Stimulated activated CD8-positive, alpha-beta memory T cell treated with anti-CD3 and anti-CD28 coated beads, Interleukin-7, amount 100 ng/mL, for 48 hours (primary cell): ENCODE results near the gene ZNF582.

Experiments
- DNase-seq, 2 donors: peaks; one replicate each; pipeline ENCODE4 v3.0.0-alpha.2; 2020; ENCODE audit warnings: low read depth in 1 of 2; ENCODE audit errors: extremely low read depth in 1 of 2

The ZNF582 gene

DNA sequence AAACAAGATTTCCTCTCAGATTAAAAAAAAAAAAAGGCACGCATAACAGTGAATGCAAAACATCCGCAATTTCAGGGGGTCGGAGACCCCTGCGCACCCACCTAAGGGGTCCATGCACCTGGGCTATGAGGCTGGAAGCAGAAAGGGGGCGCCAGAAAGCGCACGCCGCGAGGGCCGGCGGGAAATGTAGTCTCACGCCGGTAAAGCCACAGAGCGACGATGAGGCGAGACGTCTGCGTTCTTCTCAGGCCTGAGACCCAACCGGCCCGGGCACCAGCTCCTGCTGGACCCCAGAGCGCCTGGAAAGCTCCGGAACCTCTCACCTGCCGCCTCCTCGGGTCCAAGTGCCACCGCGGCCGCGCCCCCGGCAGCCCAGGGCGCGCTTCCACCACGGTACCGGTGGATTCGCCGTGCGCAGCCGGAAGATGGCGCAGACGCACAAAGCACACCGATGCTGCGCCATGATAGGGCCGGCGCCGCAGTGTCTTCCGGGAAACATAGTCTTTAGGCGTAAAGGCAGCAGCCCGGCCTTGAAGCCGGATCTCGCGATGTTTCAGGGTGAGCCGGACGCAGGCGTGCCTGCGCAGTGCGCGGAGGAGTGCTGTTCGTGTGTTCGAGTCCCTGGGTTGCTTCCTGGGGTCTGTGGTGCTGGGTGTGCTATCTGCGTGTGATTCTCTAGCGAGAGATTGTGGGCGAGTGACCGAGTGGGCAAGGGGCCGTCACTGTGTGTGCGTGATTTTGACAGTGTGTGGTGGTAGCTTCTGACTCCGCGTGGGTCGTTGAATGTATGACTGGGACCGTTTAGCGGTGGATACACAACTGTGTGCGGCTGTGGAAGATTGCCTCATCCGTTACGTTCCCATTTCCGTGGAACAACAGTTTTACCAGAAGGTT, at the start of gene ZNF582:
ZNF582 (minus strand) TSS at position 416 of the 894 bp plus-strand sequence. CDS start 1,782 bp downstream, outside the sequence.
- peak; percentile 70 to 88 for DNase-seq

DNA sequence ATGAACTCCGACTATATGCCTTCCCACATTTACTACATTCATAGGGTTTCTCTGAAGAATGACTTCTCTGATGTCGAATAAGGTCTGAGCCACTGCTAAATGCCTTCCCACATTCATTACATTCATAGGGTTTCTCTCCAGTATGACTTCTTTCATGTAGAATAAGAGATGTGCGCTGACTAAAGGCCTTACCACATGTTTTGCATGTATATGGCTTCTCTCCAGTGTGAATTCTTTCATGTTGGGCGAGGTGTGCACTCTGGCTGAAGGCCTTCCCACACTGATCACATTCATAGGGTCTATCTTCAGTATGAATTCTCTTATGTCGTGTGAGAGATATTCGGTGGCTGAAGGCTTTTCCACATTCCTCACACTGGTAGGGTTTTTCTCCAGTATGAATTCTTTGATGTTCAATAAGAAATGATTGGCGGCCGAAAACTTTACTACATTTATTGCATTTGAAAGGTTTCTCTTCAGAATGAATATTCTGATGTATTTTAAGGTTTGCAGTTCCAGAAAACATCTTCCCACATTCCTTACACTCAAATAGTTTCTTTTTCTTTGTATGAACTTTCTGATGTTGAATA, 48.0 kb upstream of the ZNF582 start:
- no peak for DNase-seq

DNA sequence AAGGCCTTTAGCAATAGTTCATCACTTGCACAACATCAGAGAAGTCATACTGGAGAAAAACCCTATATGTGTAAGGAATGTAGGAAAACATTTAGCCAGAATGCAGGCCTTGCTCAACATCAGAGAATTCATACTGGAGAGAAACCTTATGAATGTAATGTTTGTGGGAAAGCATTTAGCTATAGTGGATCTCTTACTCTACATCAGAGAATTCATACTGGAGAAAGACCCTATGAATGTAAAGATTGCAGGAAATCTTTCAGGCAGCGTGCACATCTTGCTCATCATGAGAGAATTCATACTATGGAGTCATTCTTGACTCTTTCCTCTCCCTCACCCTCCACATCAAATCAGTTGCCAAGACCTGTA, 30.6 kb upstream of the ZNF582 start:
- no peak for DNase-seq

GRCh38 chr19:56423276-56423984, 30.1 kb upstream of the ZNF582 start:
- DNase-seq = no peak

GRCh38 chr19:56405062-56405461, 11.7 kb upstream of the ZNF582 start:
- no peak for DNase-seq

DNA sequence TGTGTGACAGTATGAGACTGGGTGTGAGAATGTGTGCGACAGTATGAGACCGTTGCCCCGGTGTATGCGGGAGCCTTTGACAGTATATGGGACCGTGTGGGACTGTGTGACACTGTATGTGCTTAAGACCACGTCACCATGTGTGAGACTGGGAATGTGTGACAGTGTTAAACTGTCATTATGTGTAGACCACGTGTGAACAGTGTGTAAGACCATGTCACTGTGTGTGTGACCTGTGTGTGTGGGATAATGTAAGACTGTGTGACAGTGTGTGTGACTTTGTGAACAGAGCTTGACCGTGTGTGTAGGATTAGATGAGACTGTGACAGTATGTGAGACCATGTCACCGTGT, 11.3 kb upstream of the ZNF582 start:
- no peak for DNase-seq

DNA sequence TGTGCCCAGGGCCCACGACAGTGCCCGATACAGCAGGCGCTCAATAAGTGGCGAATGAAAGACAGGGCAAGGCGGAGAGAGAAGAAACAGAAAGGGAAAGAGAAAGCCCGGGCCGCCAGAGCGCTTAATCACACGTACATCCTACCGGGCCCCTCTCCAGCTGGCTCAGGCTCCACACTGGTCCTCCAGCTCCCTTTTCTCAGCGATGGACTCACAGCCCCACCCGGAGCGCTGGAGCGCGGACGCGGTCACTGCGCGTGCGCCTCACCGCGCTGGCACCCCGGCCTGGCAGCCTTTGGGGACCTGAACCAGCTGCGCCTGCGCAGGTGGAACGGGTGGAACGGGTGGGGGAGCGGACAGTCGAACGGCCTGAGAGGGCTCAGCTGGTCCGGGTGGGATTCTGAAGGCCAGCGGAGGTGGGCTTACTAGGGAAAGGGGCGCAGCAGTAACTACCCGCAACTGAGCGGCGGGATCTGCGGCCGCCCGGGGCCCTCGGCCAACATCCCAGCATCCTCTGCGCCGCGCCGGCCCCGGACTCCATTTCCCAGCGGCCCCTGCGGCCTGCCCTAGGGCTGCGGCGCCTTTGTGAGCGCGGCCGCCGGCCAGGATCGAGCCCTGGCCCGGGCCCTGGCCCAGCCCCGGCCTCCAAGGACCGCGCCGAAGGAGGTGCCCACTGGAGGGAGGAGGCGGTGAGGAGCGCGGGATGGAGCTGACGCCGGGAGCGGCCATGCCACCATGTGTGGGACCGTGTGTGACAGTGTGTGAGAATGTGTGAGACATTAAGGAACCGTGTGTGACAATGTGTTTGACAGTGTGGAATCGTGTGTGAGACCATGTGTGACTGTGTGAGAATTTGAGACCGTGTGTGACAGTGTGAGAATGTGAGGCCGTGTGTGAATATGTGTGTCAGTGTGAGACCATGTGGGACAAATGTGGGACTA, 10.7 kb upstream of the ZNF582 start, which contains the start of gene ZNF583:
ZNF583 (plus strand) TSS at position 569 of the 941 bp plus-strand sequence. CDS start 2,783 bp downstream, outside the sequence.
- peak; percentile 76 to 82 for DNase-seq

DNA sequence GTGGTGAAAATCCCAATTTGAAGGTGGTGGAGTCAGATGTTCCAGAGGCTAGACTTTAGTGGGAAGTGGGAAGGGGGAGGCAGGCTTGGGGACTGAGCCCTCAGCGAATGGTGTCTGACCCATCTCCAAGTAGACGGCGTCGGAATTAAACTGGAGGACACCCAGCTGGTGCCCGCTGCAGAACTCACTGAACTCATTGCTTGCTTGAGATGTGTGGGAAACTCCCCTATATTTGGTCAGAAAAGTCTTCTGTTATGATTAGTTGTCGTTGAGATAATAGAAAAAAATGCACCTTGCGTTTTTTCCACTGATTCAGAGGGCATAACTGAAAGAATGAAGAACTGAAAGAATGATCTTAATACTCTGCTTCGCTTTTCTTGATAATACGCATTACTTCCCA, 9.9 kb upstream of the ZNF582 start:
- no peak for DNase-seq

- DNase-seq = no peak
Observed at GRCh38 chr19:56400485-56400884, 7.2 kb upstream of the ZNF582 start.

GRCh38 chr19:56398809-56399208, 5.5 kb upstream of the ZNF582 start:
- DNase-seq = no peak

DNA sequence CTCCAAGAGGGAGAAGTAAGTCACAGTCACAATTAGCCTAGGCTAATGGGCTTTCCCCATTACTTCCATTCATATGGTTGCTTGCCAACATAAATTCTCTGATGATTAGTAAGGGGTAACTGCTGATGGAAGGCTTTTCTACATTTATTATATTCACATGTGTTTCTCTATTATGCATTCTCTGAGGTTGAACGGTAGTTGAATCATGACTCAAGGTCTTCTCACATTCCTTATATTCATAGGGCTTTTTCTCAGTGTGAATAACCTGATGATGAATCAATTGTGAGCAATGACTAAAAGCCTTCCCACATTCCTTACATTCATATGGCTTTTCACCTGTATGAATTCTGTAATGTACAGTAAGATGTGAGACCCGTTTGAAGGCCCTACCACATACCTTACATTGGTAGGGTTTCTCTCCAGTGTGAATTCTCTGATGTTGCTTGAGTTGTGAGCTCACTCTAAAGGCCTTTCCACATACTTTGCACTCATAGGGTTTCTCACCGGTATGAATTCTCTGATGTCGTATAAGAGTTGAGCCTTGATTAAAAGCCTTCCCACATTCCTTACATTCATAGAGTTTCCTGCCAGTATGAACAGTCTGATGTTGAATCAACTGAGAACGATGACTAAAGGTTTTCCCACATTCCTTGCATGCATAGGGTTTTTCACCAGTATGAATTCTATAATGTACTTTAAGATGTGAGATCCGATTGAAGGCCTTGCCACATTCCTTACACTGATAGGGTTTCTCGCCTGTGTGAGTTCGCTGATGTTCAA, 9.3 kb downstream of the ZNF582 start:
- DNase-seq = no peak

DNA sequence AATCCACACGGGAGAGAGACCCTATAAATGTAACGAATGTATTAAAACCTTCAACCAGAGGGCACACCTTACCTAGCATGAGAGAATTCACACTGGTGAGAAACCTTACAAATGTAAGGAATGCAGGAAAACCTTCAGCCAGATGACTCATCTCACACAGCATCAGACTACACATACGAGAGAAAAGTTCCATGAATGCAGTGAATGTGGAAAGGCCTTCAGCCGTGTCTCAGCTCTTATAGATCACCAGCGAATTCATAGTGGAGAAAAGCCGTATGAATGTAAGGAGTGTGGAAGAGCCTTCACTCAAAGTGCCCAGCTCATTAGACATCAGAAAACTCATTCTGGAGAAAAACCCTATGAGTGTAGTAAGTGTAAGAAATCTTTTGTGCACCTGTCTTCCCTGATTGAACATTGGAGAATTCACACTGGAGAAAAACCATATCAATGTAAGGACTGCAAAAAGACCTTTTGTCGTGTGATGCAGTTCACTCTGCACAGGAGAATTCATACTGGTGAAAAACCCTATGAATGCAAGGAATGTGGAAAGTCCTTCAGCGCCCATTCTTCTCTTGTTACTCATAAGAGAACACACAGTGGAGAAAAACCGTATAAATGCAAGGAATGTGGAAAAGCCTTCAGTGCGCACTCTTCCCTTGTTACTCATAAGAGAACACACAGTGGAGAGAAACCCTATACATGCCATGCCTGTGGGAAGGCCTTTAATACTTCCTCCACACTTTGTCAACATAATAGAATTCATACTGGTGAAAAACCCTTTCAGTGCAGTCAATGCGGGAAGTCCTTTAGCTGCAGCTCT, 16.0 kb downstream of the ZNF582 start:
- no peak for DNase-seq

DNA sequence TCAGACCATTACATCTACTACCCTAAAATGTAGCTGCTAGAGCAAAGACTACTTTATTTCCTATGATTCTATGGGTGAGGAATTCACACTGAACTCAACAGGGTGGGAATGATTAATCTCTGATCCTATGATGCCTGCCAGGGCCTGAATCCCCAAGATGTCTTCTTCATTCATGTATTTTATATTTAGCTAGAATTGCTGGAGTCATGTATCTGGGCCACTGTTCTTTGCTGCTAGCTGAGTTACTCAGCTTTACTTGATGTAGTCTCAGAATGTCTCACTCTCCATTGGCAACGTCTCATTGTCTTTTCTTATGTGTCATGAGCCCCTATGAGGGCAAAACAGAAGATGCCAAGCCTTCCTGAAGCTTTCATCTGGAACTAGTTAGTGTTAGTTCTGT, 21.1 kb downstream of the ZNF582 start:
- DNase-seq = no peak

DNA sequence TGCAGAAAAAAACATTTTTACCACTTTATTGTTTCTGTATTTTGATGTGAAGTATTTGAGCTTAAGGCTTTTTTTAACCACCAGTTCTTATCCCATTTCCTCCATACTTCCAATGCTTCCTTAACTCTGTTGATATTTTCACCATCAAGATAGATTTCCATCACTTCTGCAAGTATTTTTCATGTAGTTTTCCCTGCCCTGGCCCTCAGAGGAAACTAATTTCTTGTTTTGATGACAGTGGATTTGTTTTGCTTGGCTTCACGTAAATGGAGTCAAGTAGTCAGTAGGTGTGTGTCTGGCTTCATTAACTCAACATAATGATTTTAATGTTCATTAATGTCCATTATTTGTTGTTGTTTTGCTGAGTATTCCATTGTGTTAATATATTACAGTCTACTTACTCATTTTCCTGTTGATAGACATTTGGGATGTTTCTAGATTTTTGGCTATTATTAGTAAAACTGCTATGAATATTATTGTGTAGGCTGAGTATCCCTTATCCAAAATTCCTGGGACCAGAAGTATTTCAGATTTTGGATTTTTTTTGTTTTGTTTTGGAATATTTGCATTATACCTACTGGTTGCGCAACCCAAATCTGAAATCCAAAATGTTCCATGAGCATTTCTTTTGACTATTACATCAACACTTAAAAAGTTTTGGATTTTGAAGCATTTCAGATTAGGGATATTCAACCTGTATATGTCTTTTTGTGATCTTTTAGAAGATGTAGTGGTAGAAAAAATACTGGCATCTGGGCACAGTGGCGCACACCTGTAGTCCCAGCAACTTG, 23.3 kb downstream of the ZNF582 start:
- no peak for DNase-seq

GRCh38 chr19:56367829-56368711, 25.3 kb downstream of the ZNF582 start:
- peak; percentile 63 to 80 for DNase-seq

DNA sequence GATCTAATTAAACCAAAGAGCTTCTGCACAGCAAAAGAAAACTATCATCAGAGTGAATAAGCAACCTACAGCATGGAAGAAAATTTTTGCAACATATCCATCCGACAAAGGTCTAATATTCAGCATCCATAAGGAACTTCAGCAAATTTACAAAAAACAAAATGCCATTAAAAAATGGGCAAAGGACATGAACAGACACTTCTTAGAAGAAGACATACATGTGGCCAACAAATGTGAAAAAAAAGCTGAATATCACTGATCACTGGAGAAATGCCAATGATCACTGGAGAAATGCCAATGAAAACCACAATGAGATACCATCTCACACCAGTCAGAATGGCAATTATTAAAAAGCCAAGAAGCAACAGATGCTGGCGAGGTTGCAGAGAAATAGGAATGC, 32.5 kb downstream of the ZNF582 start:
- DNase-seq = no peak

GRCh38 chr19:56356944-56357343, 36.4 kb downstream of the ZNF582 start:
- DNase-seq = no peak
